NT2/D1 (cell line): ENCODE results near the gene JMJD7.
"Not testable (repeated sequence)": the region's sequence is repeated elsewhere in the genome, so short reads cannot be mapped to it uniquely, and the experiment has no call there.

Source experiments
- DNase-seq: peaks from one replicate; pipeline ENCODE4 v3.0.0-alpha.2; 2011; ENCODE audit warnings: low read depth, low spot score
- H3K27me3 ChIP-seq: 2 replicates; pipeline ENCODE4 v1.6.0; 2011; ENCODE audit warnings: mild to moderate bottlenecking; ENCODE audit not compliant: insufficient read length, insufficient read depth
- H3K36me3 ChIP-seq: 2 replicates; pipeline ENCODE4 v1.6.1; 2011; ENCODE audit warnings: mild to moderate bottlenecking, low read length, mixed read lengths; ENCODE audit not compliant: insufficient read depth, insufficient read length
- H3K4me1 ChIP-seq: 2 replicates; pipeline ENCODE4 v1.5.1; 2011; ENCODE audit not compliant: insufficient read depth, insufficient read length
- H3K4me3 ChIP-seq: 2 replicates; pipeline ENCODE4 v1.5.1; 2011; ENCODE audit warnings: low read depth; ENCODE audit not compliant: insufficient read length
- H3K9ac ChIP-seq: 2 replicates; pipeline ENCODE4 v1.6.0; 2011; ENCODE audit warnings: low read depth; ENCODE audit not compliant: insufficient read length
- H3K9me3 ChIP-seq: 2 replicates; pipeline ENCODE4 v1.5.1; 2011; ENCODE audit warnings: mild to moderate bottlenecking, low read length; ENCODE audit not compliant: insufficient read depth
- SUZ12 ChIP-seq: IDR thresholded peaks from 2 replicates; pipeline ENCODE4 v1.6.1; 2011; ENCODE audit not compliant: insufficient read length, insufficient read depth; ENCODE audit errors: extremely low read depth
- YY1 ChIP-seq: IDR thresholded peaks from 2 replicates; pipeline ENCODE4 v1.6.1; 2011; ENCODE audit not compliant: insufficient read length, insufficient read depth
- ZNF274 ChIP-seq: IDR thresholded peaks from 2 replicates; pipeline ENCODE4 v1.6.1; 2011; ENCODE audit warnings: mild to moderate bottlenecking, low read depth, low read length

The JMJD7 gene

GRCh38 chr15:41824062-41824745 lies 3.7 kb upstream of the JMJD7 start:
- Histone ChIP-seq H3K9me3 (no peaks in the 10 kb centered on the region), H3K4me1 (no peaks in the 10 kb centered on the region), H3K4me3 (no peak overlapping the region), H3K36me3 (peaks cover 58% of the 10 kb centered on the region), H3K9ac (no peak overlapping the region), H3K27me3 (no peaks in the 10 kb centered on the region)
- TF ChIP-seq YY1 (no peak), SUZ12 (no peak), ZNF274 (no peak)
- DNase-seq: no peak

- TF ChIP-seq ZNF274: no peak
- no peak for TF ChIP-seq YY1
- no peak for TF ChIP-seq SUZ12
- no peaks in the 10 kb centered on the region for H3K4me1 ChIP-seq
- no peaks in the 10 kb centered on the region for H3K9me3 ChIP-seq
- H3K9ac ChIP-seq: no peak overlapping the region
- peaks cover 55% of the 10 kb centered on the region for H3K36me3 ChIP-seq
- no peaks in the 10 kb centered on the region for H3K27me3 ChIP-seq
- DNase-seq: no peak
- H3K4me3 ChIP-seq: no peak overlapping the region
These were observed 2.7 kb upstream of the JMJD7 start for GRCh38 chr15:41825145-41825544.

- no peak overlapping the region for H3K9ac ChIP-seq
- no peaks in the 10 kb centered on the region for H3K4me1 ChIP-seq
These were observed 2.0 kb upstream of the JMJD7 start for GRCh38 chr15:41825572-41826535.

GRCh38 chr15:41827290-41827879 lies 507 bp upstream of the JMJD7 start:
- Histone ChIP-seq H3K36me3 (peaks cover 49% of the 10 kb centered on the region), H3K9ac (peak overlapping the region; percentile 61), H3K4me1 (no peaks in the 10 kb centered on the region), H3K4me3 (peak overlapping the region; percentile 32), H3K27me3 (no peaks in the 10 kb centered on the region), H3K9me3 (no peaks in the 10 kb centered on the region)
- TF ChIP-seq YY1 (no peak), SUZ12 (no peak), ZNF274 (no peak)
- DNase-seq: no peak

More at GRCh38 chr15:41825572-41826535, 2.0 kb upstream of the JMJD7 start:
- no peak for DNase-seq
- TF ChIP-seq ZNF274: no peak
- no peak for TF ChIP-seq YY1
- no peak for TF ChIP-seq SUZ12
- no peaks in the 10 kb centered on the region for H3K9me3 ChIP-seq
- H3K4me3 ChIP-seq: no peak overlapping the region
- no peaks in the 10 kb centered on the region for H3K27me3 ChIP-seq
- peaks cover 56% of the 10 kb centered on the region for H3K36me3 ChIP-seq

GRCh38 chr15:41828807-41829141 lies 882 bp downstream of the JMJD7 start:
- peak overlapping the region; percentile 92 for H3K4me3 ChIP-seq
- H3K9ac ChIP-seq: peak overlapping the region; percentile 92
- peaks cover 44% of the 10 kb centered on the region for H3K36me3 ChIP-seq
- H3K4me1 ChIP-seq: no peaks in the 10 kb centered on the region
- H3K27me3 ChIP-seq: no peaks in the 10 kb centered on the region
- TF ChIP-seq YY1 (no peak), ZNF274 (no peak), SUZ12 (no peak)
- no peak for DNase-seq
- no peaks in the 10 kb centered on the region for H3K9me3 ChIP-seq

- Histone ChIP-seq H3K4me1 (no peaks in the 10 kb centered on the region), H3K9me3 (no peaks in the 10 kb centered on the region), H3K9ac (no peak overlapping the region), H3K27me3 (no peaks in the 10 kb centered on the region), H3K4me3 (no peak overlapping the region), H3K36me3 (peaks cover 39% of the 10 kb centered on the region)
- DNase-seq: no peak
- TF ChIP-seq ZNF274 (no peak), SUZ12 (no peak), YY1 (no peak)
These were observed 2.2 kb downstream of the JMJD7 start for GRCh38 chr15:41829959-41830646.

- not testable (repeated sequence) for H3K27me3 ChIP-seq, H3K4me3 ChIP-seq, DNase-seq, H3K9me3 ChIP-seq, H3K9ac ChIP-seq, H3K4me1 ChIP-seq
- peaks cover 36% of the 10 kb centered on the region for H3K36me3 ChIP-seq
These were observed 3.4 kb downstream of the JMJD7 start for GRCh38 chr15:41831291-41831690.
